Endothelial cell (in vitro differentiated cells): ENCODE results near the gene SLC66A3. TPM values are rescaled to one million over a fixed set of nuclear protein-coding genes. Genes with fewer than 3 reads are reported as not detected.

Experiments used
- DNase-seq: peaks from one replicate; pipeline ENCODE4 v3.0.0; 2021; ENCODE audit warnings: low spot score
- H3K27ac Mint-ChIP-seq: one replicate; pipeline ENCODE4 v1.8.0; 2021; ENCODE audit warnings: mixed read lengths, inconsistent platforms; ENCODE audit not compliant: unreplicated experiment
- H3K27me3 Mint-ChIP-seq: one replicate; pipeline ENCODE4 v1.8.0; 2021; ENCODE audit warnings: mild to moderate bottlenecking, moderate library complexity, mixed read lengths, inconsistent platforms; ENCODE audit not compliant: unreplicated experiment
- H3K36me3 Mint-ChIP-seq: one replicate; pipeline ENCODE4 v1.8.0; 2021; ENCODE audit warnings: mild to moderate bottlenecking, low read depth, mixed read lengths, inconsistent platforms; ENCODE audit not compliant: unreplicated experiment
- H3K4me1 Mint-ChIP-seq: one replicate; pipeline ENCODE4 v1.8.0; 2021; ENCODE audit warnings: mild to moderate bottlenecking, mixed read lengths, inconsistent platforms; ENCODE audit not compliant: unreplicated experiment
- H3K4me3 Mint-ChIP-seq: one replicate; pipeline ENCODE4 v1.8.0; 2021; ENCODE audit warnings: mild to moderate bottlenecking, mixed read lengths, inconsistent platforms; ENCODE audit not compliant: unreplicated experiment
- H3K9me3 Mint-ChIP-seq: one replicate; pipeline ENCODE4 v1.8.0; 2021; ENCODE audit warnings: mixed read lengths, inconsistent platforms; ENCODE audit not compliant: unreplicated experiment
- total RNA-seq: library from RNA; stranded (reverse); fragmentation: NEBNext Ultra II Directional; extraction: Animal tissue kit (Norgen Biotek cat#: 25700); gene quantifications from one replicate; pipeline ENCODE4 v1.2.1, GENCODE V29; 2021; ENCODE audit not compliant: unreplicated experiment
- TF ChIP-seq, protein P1 (sequence below): fragments of 200-600 bp; sonication (generic); IDR thresholded peaks from one replicate; pipeline ENCODE4 v1.5.0; 2021; ENCODE audit warnings: antibody characterized with exemption; ENCODE audit not compliant: unreplicated experiment

Gene SLC66A3
- total RNA-seq, 1 donor from 2014 or later: 12.1 TPM

DNA sequence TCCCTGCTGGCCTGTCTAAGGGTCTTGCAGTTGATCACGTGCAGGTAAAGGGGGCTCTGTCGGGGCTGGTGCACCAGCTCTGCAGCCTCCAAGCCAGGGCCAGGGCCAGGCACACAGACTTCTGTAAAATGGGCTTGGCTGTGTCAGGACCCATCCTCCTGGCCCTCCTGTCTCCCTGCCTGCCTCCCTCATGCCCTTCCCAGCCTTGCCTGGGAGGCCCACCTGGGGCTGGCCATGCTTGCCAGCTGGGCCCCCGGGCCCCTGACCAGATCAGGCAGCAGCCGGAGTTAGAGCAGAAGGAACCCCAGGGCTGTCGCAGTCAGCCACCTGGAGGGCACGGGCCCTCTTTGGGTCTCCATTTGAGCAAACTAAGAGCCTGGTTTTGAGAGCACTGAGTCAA lies 2.0 kb downstream of the SLC66A3 start:
- Mint-ChIP-seq H3K4me1 (peaks cover 9% of the 10 kb centered on the region), H3K27ac (no peak overlapping the region), H3K4me3 (no peak overlapping the region), H3K36me3 (peaks cover 4% of the 10 kb centered on the region), H3K27me3 (peaks cover 25% of the 10 kb centered on the region), H3K9me3 (no peaks in the 10 kb centered on the region)
- no peak for DNase-seq
- TF ChIP-seq, protein P1, sequence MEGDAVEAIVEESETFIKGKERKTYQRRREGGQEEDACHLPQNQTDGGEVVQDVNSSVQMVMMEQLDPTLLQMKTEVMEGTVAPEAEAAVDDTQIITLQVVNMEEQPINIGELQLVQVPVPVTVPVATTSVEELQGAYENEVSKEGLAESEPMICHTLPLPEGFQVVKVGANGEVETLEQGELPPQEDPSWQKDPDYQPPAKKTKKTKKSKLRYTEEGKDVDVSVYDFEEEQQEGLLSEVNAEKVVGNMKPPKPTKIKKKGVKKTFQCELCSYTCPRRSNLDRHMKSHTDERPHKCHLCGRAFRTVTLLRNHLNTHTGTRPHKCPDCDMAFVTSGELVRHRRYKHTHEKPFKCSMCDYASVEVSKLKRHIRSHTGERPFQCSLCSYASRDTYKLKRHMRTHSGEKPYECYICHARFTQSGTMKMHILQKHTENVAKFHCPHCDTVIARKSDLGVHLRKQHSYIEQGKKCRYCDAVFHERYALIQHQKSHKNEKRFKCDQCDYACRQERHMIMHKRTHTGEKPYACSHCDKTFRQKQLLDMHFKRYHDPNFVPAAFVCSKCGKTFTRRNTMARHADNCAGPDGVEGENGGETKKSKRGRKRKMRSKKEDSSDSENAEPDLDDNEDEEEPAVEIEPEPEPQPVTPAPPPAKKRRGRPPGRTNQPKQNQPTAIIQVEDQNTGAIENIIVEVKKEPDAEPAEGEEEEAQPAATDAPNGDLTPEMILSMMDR: no peak

DNA sequence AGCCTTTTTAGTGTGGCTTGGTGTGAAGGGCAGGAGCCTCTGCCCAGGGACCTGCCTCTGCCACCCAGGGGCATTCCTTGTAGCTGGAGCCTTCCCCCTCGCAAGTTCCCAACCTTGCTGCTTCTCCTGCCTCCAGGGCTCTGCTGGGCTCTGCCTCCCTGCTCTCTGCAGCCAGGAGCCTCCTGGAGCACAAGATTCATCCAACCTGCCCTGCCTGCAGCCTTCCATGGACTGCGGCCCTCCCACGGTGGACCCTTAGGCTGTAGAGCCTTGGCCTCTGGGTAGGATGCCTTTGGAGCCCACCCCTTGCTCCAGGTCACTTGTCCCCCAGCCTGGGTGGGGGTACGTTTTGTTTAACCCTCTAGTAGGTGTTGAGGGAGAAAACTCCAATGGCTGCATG lies 2.5 kb downstream of the SLC66A3 start:
- Mint-ChIP-seq H3K27me3 (peaks cover 24% of the 10 kb centered on the region), H3K9me3 (no peaks in the 10 kb centered on the region), H3K36me3 (peaks cover 4% of the 10 kb centered on the region), H3K27ac (no peak overlapping the region), H3K4me1 (peaks cover 9% of the 10 kb centered on the region), H3K4me3 (no peak overlapping the region)
- no peak for DNase-seq
- TF ChIP-seq, protein P1: no peak

DNA sequence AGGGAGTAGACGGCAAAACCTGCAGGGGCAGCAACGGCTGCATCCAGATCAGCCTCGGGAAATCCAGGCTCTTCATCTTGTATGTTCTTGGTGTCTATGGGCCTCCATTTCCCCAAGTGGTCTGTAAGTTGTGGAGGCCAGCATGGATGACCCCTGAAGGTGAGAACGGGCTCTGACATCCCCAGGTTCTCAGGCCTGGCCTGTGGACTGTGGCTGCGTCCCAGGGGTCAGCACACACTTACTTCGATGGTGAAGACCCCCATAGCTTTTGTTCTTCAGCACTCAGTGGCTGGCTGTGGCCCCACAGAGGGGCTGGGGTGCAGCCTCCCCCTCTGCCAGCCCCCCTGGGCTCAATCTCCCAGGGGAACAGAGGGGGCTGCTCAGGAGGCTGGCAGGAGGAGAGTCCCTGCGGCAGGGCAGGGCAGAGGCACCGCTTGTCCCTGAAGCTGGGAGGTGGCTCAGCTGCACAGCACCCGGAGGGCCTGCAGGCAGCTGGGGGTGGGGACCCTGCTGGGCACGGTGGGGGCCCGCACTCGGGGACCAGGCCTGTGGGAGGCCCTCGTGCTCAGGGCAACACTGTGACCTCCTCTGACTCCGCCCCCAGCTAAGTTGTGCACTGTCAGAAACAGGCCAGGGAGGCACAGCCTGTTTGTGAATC lies 3.8 kb downstream of the SLC66A3 start:
- Mint-ChIP-seq H3K36me3 (peaks cover 4% of the 10 kb centered on the region), H3K9me3 (no peaks in the 10 kb centered on the region), H3K4me3 (no peak overlapping the region), H3K27ac (peak overlapping the region; percentile 42), H3K27me3 (peaks cover 26% of the 10 kb centered on the region), H3K4me1 (peaks cover 9% of the 10 kb centered on the region)
- TF ChIP-seq, protein P1: no peak
- DNase-seq: no peak

DNA sequence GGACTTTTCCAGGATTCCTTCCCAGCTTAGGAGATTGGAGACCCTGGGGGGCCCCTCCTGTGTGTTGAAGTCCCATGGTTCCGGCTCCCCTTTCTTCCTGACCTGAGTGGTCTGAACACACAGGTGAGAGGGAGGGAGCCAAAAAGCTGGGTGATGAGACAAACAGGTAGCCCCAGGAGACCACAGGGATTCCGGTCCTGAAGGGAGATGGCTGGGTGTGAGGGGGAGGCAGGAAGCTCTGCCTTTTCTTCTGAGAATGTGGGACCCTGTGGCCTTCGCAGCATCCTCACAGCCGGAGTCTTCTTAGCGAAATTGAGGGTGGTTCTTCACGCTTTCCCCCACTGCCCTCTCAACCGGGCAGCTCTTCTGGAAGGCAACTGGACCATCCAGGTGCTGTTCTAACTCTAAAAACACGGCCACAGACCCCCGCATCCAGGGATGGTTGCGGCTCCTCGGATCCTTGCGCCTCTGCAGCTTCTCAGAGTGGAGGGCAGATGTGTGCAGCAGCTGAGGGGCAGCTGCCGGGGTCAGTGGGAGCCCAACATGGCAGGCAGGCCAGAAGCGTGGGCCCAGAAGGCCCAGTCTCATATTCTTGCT lies 4.4 kb downstream of the SLC66A3 start:
- DNase-seq: no peak
- TF ChIP-seq, protein P1: no peak
- Mint-ChIP-seq H3K9me3 (no peaks in the 10 kb centered on the region), H3K27me3 (peaks cover 23% of the 10 kb centered on the region), H3K4me3 (no peak overlapping the region), H3K36me3 (peaks cover 4% of the 10 kb centered on the region), H3K4me1 (peaks cover 4% of the 10 kb centered on the region), H3K27ac (no peak overlapping the region)

DNA sequence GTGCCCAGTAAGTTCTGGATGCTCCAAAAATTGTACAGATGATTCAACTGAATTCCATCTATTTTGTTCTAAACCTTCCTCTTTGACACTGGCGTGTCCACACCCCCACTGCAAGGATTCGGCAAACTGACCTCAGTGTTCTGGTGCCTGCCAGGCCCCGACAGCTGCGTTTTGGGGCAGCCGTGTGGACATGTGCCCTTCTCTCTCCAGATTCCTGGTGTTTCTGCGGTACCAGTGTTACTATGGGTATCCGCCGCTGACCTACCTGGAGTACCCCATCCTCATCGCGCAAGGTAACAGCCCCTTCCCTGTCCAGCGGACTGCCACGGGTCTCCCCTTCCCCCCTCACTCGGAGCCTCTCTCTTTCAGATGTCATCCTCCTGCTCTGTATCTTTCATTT lies 5.0 kb downstream of the SLC66A3 start:
- Mint-ChIP-seq H3K27me3 (peaks cover 23% of the 10 kb centered on the region), H3K9me3 (no peaks in the 10 kb centered on the region), H3K4me1 (peaks cover 4% of the 10 kb centered on the region), H3K4me3 (no peak overlapping the region), H3K27ac (no peak overlapping the region), H3K36me3 (peaks cover 4% of the 10 kb centered on the region)
- TF ChIP-seq, protein P1: no peak
- DNase-seq: no peak
